ENCODE measurements around the gene XIRP1.
"Not testable (repeated sequence)": the region's sequence is repeated elsewhere in the genome, so short reads cannot be mapped to it uniquely, and the experiment has no call there.

Gene XIRP1

GRCh38 chr3:39185959-39186691 lies 6.3 kb downstream of the XIRP1 start:
- no peak for DNase-seq

- no peak for DNase-seq
These were observed 7.0 kb downstream of the XIRP1 start for GRCh38 chr3:39185326-39185958.

GRCh38 chr3:39184968-39185285 lies 7.5 kb downstream of the XIRP1 start:
- DNase-seq = no peak

- DNase-seq = no peak
These were observed 8.1 kb downstream of the XIRP1 start for GRCh38 chr3:39184081-39184967.

- no peak for DNase-seq
These were observed 8.9 kb downstream of the XIRP1 start for GRCh38 chr3:39183211-39184080.

GRCh38 chr3:39181408-39182335 lies 10.7 kb downstream of the XIRP1 start:
- no peak for DNase-seq

- DNase-seq = peak; percentile 76 to 91 (median 87)
These were observed 11.6 kb downstream of the XIRP1 start for GRCh38 chr3:39180546-39181346.

- no peak for DNase-seq
These were observed 12.2 kb downstream of the XIRP1 start for GRCh38 chr3:39180183-39180545.

- peak in 1 of 5 experiments; percentile 18 for DNase-seq
These were observed 13.8 kb downstream of the XIRP1 start for GRCh38 chr3:39178553-39178952.

- DNase-seq = peak; percentile 42 to 72 (median 57)
These were observed 14.6 kb downstream of the XIRP1 start for GRCh38 chr3:39177708-39178332.

- DNase-seq = no peak
These were observed 16.2 kb downstream of the XIRP1 start for GRCh38 chr3:39176025-39176714.

GRCh38 chr3:39173318-39174125 lies 18.9 kb downstream of the XIRP1 start:
- no peak for DNase-seq

- no peak for DNase-seq
These were observed 20.5 kb downstream of the XIRP1 start for GRCh38 chr3:39171860-39172259.

- not testable (repeated sequence) for DNase-seq
These were observed 21.5 kb downstream of the XIRP1 start for GRCh38 chr3:39170877-39171276.

- no peak for DNase-seq
These were observed 21.9 kb downstream of the XIRP1 start for GRCh38 chr3:39170461-39170860.

GRCh38 chr3:39169712-39170111 lies 22.7 kb downstream of the XIRP1 start:
- DNase-seq = no peak

GRCh38 chr3:39168156-39168780 lies 24.1 kb downstream of the XIRP1 start:
- DNase-seq = no peak

- DNase-seq = no peak
These were observed 25.4 kb downstream of the XIRP1 start for GRCh38 chr3:39166932-39167532.

All from T-helper 2 cell (primary cell).